Measurements from ENCODE around the gene TFPT. TPM values are rescaled to one million over a fixed set of nuclear protein-coding genes. Genes with fewer than 3 reads are reported as not detected.

Gene TFPT
- total RNA-seq, 1 experiment from 2014 or later = 26.6 TPM

DNA sequence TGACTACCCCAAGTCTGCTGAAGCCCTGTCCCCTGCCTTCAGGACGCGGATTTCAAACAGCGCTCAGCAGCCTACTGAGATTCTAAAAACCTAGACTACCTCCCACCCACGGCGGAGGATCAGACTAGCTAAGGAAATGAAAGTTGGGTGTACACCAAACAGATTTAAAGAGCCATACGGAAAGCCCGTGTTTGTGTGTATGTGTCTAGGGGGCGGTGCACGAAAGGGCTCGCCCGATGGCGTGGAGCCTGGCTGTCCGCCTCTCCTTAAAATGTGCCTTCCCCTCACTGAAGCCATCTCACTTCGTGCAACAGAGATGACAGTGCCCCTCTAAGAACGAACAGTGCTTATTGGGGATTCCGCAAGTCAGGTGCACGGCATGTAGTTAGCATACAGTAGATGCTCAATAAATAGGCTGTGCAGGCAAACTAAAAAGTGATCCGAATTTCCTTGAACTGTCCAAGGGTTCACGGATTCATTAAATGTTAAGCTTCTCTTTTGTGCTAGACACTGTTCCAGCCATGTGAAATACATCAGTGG is 43.4 kb upstream of the TFPT start:
- TF ChIP-seq, protein P1, sequence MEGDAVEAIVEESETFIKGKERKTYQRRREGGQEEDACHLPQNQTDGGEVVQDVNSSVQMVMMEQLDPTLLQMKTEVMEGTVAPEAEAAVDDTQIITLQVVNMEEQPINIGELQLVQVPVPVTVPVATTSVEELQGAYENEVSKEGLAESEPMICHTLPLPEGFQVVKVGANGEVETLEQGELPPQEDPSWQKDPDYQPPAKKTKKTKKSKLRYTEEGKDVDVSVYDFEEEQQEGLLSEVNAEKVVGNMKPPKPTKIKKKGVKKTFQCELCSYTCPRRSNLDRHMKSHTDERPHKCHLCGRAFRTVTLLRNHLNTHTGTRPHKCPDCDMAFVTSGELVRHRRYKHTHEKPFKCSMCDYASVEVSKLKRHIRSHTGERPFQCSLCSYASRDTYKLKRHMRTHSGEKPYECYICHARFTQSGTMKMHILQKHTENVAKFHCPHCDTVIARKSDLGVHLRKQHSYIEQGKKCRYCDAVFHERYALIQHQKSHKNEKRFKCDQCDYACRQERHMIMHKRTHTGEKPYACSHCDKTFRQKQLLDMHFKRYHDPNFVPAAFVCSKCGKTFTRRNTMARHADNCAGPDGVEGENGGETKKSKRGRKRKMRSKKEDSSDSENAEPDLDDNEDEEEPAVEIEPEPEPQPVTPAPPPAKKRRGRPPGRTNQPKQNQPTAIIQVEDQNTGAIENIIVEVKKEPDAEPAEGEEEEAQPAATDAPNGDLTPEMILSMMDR (conservative IDR thresholded peaks at IDR 0.05) = no peak
- H2BK5ac ChIP-seq (ENCODE audit: insufficient read length, low read length) = no peak overlapping the region

More for the DNA sequence above, 43.4 kb upstream of the TFPT start:
- H3K9me3 ChIP-seq (ENCODE audit: control insufficient read depth, low read depth, low read length) = no peaks in the 10 kb centered on the region
- H3K4me1 ChIP-seq (ENCODE audit: insufficient read depth, low read length) = no peaks in the 10 kb centered on the region
- H3K27ac ChIP-seq (ENCODE audit: insufficient read length, low read depth, low read length) = no peak overlapping the region
- no peak overlapping the region for H3K18ac ChIP-seq (ENCODE audit: insufficient read length, low read depth, low read length)
- no CpG with 5 or more reads among the region's 19 CpGs for WGBS (ENCODE audit: extremely low coverage, insufficient read length, low lambda C conversion rate)
- H3K79me2 ChIP-seq (ENCODE audit: insufficient read depth, low read length) = no peaks in the 10 kb centered on the region; the same call in 1 of the 2 replicates
- peaks cover 13% of the 10 kb centered on the region for H3K23me2 ChIP-seq (ENCODE audit: insufficient read length, low read depth, low read length, poor library complexity, severe bottlenecking)
- no peak overlapping the region for H2BK20ac ChIP-seq (ENCODE audit: low read depth, low read length, poor library complexity, severe bottlenecking)
- H3K4me3 Mint-ChIP-seq = peak overlapping the region; percentile 99 to 100
- H2AFZ ChIP-seq (ENCODE audit: low read length) = no peak overlapping the region
- DNase-seq = no peak
- peaks cover 25 to 32% of the 10 kb centered on the region in 2 experiments for H3K4me1 Mint-ChIP-seq
- H2BK15ac ChIP-seq (ENCODE audit: low read depth, low read length) = no peak overlapping the region
- no peak overlapping the region for H4K91ac ChIP-seq (ENCODE audit: insufficient read length, low read depth, low read length)
- peak overlapping the region; percentile 64 for H3K9ac ChIP-seq (ENCODE audit: extremely low read depth, insufficient read length, low read length)
- H3K4me2 ChIP-seq (ENCODE audit: insufficient read depth, insufficient read length, low read length) = peak overlapping the region; percentile 95
- H3K27me3 ChIP-seq (ENCODE audit: insufficient read depth, low read length) = no peaks in the 10 kb centered on the region
- H3K36me3 Mint-ChIP-seq (ENCODE audit: insufficient read depth in 1 of 3, low read depth in 3 of 3) = peaks cover 21 to 40% (median 37%) of the 10 kb centered on the region in 3 experiments
- H3T11ph ChIP-seq (ENCODE audit: low read length) = no peak overlapping the region
- no peak overlapping the region for H2AK5ac ChIP-seq (ENCODE audit: insufficient read length, low read length)
- H3K4ac ChIP-seq (ENCODE audit: low read depth, low read length) = no peak overlapping the region
- H2BK120ac ChIP-seq (ENCODE audit: low read depth, low read length, poor library complexity, severe bottlenecking) = no peak overlapping the region
- H3K27ac Mint-ChIP-seq = peak overlapping the region; percentile 15 to 94 (median 52); a peak in 6 of 7 replicates
- peaks cover 23% of the 10 kb centered on the region for H3K27me3 Mint-ChIP-seq (ENCODE audit: low read depth)
- H4K8ac ChIP-seq (replicated peaks; ENCODE audit: insufficient read length, low read depth, low read length) = no peak overlapping the region
- peaks cover 0 to 3% of the 10 kb centered on the region in 2 experiments; a peak in 2 of 5 replicates for H3K9me3 Mint-ChIP-seq
- H4K5ac ChIP-seq (ENCODE audit: insufficient read length, low read depth, low read length) = no peak overlapping the region
- H3K79me1 ChIP-seq (ENCODE audit: insufficient read depth, low read depth, low read length, poor library complexity, severe bottlenecking) = no peaks in the 10 kb centered on the region
- no peak overlapping the region for H2BK12ac ChIP-seq (ENCODE audit: insufficient read length, low read depth, low read length)
- H3K14ac ChIP-seq (ENCODE audit: insufficient read depth, low read length) = no peak overlapping the region
- H3K56ac ChIP-seq (ENCODE audit: insufficient read length, low read depth, low read length) = no peak overlapping the region
- no peak overlapping the region for H3K23ac ChIP-seq (ENCODE audit: insufficient read length, low read depth, low read length)
- no peaks in the 10 kb centered on the region for H4K20me1 ChIP-seq (ENCODE audit: control insufficient read depth, insufficient read depth, insufficient read length)

Measured in H9 (cell line).